Epithelial cell of proximal tubule (primary cell): ENCODE measurements around the gene GIT2. TPM values are rescaled to one million over a fixed set of nuclear protein-coding genes. Genes with fewer than 3 reads are reported as not detected.
"Not testable (repeated sequence)": the region's sequence is repeated elsewhere in the genome, so short reads cannot be mapped to it uniquely, and the experiment has no call there.

ENCODE experiments used
- DNase-seq: peaks from one replicate; pipeline ENCODE4 v3.0.0-alpha.2; 2011; ENCODE audit warnings: low read depth
- H3K4me3 ChIP-seq: 2 replicates; pipeline ENCODE4 v1.5.1; 2011; ENCODE audit warnings: low read depth, mild to moderate bottlenecking, low read length
- CTCF ChIP-seq: conservative IDR thresholded peaks from 2 replicates; pipeline ENCODE4 v1.5.1; 2012; ENCODE audit warnings: low read depth, mild to moderate bottlenecking, low read length
- total RNA-seq: library from RNA; depleted of rRNA; stranded (reverse); fragments of >200 nt; gene quantifications from 2 replicates; pipeline ENCODE4 v1.2.3, GENCODE V29; 2015

The GIT2 gene
- total RNA-seq, 1 donor from 2014 or later = 20.1 TPM

- H3K4me3 ChIP-seq = no peak overlapping the region
- no peak for DNase-seq
- TF ChIP-seq CTCF = no peak
These were observed 99.1 kb downstream of the GIT2 start for GRCh38 chr12:109897029-109897428.

- TF ChIP-seq CTCF = no peak
- DNase-seq = no peak
- H3K4me3 ChIP-seq = no peak overlapping the region
These were observed 100.0 kb downstream of the GIT2 start for GRCh38 chr12:109896188-109896587.

- no peak overlapping the region for H3K4me3 ChIP-seq
- TF ChIP-seq CTCF = no peak
- no peak for DNase-seq
These were observed 101.2 kb downstream of the GIT2 start for GRCh38 chr12:109894939-109895338.

- no peak overlapping the region for H3K4me3 ChIP-seq
- TF ChIP-seq CTCF = no peak
- DNase-seq = no peak
These were observed 102.7 kb downstream of the GIT2 start for GRCh38 chr12:109893261-109893995.

GRCh38 chr12:109892748-109893147 lies 103.4 kb downstream of the GIT2 start:
- DNase-seq = no peak
- no peak for TF ChIP-seq CTCF
- H3K4me3 ChIP-seq = no peak overlapping the region

- H3K4me3 ChIP-seq = no peak overlapping the region
- TF ChIP-seq CTCF = no peak
- DNase-seq = no peak
These were observed 103.9 kb downstream of the GIT2 start for GRCh38 chr12:109892165-109892715.

- not testable (repeated sequence) for DNase-seq, H3K4me3 ChIP-seq
These were observed 104.4 kb downstream of the GIT2 start for GRCh38 chr12:109891731-109892130.
